Karpas-422 (cell line): ENCODE results near the gene RGS9. TPM values are rescaled to one million over a fixed set of nuclear protein-coding genes. Genes with fewer than 3 reads are reported as not detected.
"Not testable (repeated sequence)": the region's sequence is repeated elsewhere in the genome, so short reads cannot be mapped to it uniquely, and the experiment has no call there.

Experiments
- DNase-seq: peaks from one replicate; pipeline ENCODE4 v3.0.0-alpha.2; 2015
- H2AFZ ChIP-seq: fragments of 200-600 bp; sonication (generic); 2 replicates; pipeline ENCODE4 v1.6.1; 2014; ENCODE audit warnings: antibody characterized with exemption, low read length, mixed read lengths
- H3K27ac ChIP-seq: fragments of 200-600 bp; sonication (generic); 2 replicates; pipeline ENCODE4 v1.5.1; 2014; ENCODE audit warnings: mild to moderate bottlenecking, low read length, moderate library complexity
- H3K27me3 ChIP-seq: fragments of 200-600 bp; sonication (generic); 2 replicates; pipeline ENCODE4 v1.6.1; 2014; ENCODE audit warnings: low read length, mixed read lengths
- H3K36me3 ChIP-seq: fragments of 200-600 bp; sonication (generic); 2 replicates; pipeline ENCODE4 v1.6.1; 2014; ENCODE audit warnings: low read length, mixed read lengths; ENCODE audit not compliant: insufficient read depth
- H3K4me1 ChIP-seq: fragments of 200-600 bp; sonication (generic); 2 replicates; pipeline ENCODE4 v1.6.1; 2014; ENCODE audit warnings: mild to moderate bottlenecking, low read length, mixed read lengths
- H3K4me2 ChIP-seq: fragments of 200-600 bp; sonication (generic); 2 replicates; pipeline ENCODE4 v1.6.1; 2014; ENCODE audit warnings: low read length, low read depth, mild to moderate bottlenecking; ENCODE audit not compliant: poor library complexity, severe bottlenecking
- H3K4me3 ChIP-seq: fragments of 200-600 bp; sonication (generic); 2 replicates; pipeline ENCODE4 v1.5.1; 2014; ENCODE audit warnings: mild to moderate bottlenecking, antibody characterized with exemption, low read length, mixed read lengths
- H3K79me2 ChIP-seq: fragments of 200-600 bp; sonication (generic); 2 replicates; pipeline ENCODE4 v1.6.1; 2014; ENCODE audit warnings: mild to moderate bottlenecking, low read length, mixed read lengths
- H3K9ac ChIP-seq: fragments of 200-600 bp; sonication (generic); 2 replicates; pipeline ENCODE4 v1.6.0; 2014; ENCODE audit warnings: low read length
- H3K9me2 ChIP-seq: fragments of 200-600 bp; sonication (generic), shearing (Covaris generic); replicated peaks from 2 replicates; pipeline ENCODE4 v1.6.0; 2014; ENCODE audit warnings: mild to moderate bottlenecking, low read length, moderate library complexity; ENCODE audit not compliant: insufficient read depth
- H3K9me3 ChIP-seq: fragments of 300-700, 200-600 bp; sonication (generic); 2 replicates; pipeline ENCODE4 v1.6.1; 2014; ENCODE audit warnings: low read length, mixed read lengths
- H4K20me1 ChIP-seq: fragments of 200-600 bp; sonication (generic); 2 replicates; pipeline ENCODE4 v1.6.1; 2014; ENCODE audit warnings: mild to moderate bottlenecking, antibody characterized with exemption, low read length, low read depth; ENCODE audit not compliant: insufficient read depth
- total RNA-seq: library from RNA; depleted of rRNA; stranded (reverse); fragments of >200 nt; shearing (Covaris generic); gene quantifications from 2 replicates; pipeline ENCODE4 v1.2.3, GENCODE V29; 2014; ENCODE audit warnings: low replicate concordance

Gene RGS9
- total RNA-seq, 1 experiment from 2014 or later, result 12.9 TPM

GRCh38 chr17:65176646-65177409 is 39.7 kb downstream of the RGS9 start:
- DNase-seq, result no peak
- Histone ChIP-seq H4K20me1 (no peaks in the 10 kb centered on the region), H3K36me3 (no peaks in the 10 kb centered on the region), H3K4me3 (no peak overlapping the region), H3K79me2 (no peaks in the 10 kb centered on the region), H3K4me2 (no peak overlapping the region), H3K27me3 (no peaks in the 10 kb centered on the region), H3K9me3 (no peaks in the 10 kb centered on the region), H3K9me2 (no peaks in the 10 kb centered on the region), H3K27ac (no peak overlapping the region), H2AFZ (no peak overlapping the region), H3K4me1 (peaks cover 21% of the 10 kb centered on the region), H3K9ac (no peak overlapping the region)

GRCh38 chr17:65177901-65178300 is 40.7 kb downstream of the RGS9 start:
- H3K79me2 ChIP-seq, result no peaks in the 10 kb centered on the region
- no peaks in the 10 kb centered on the region for H3K9me2 ChIP-seq
- H3K36me3 ChIP-seq, result no peaks in the 10 kb centered on the region
- peaks cover 31% of the 10 kb centered on the region for H3K4me1 ChIP-seq
- H3K4me3 ChIP-seq, result no peak overlapping the region
- no peak for DNase-seq
- H4K20me1 ChIP-seq, result no peaks in the 10 kb centered on the region
- no peaks in the 10 kb centered on the region for H3K27me3 ChIP-seq
- H3K9me3 ChIP-seq, result no peaks in the 10 kb centered on the region
- H3K27ac ChIP-seq, result no peak overlapping the region
- no peak overlapping the region for H2AFZ ChIP-seq
- no peak overlapping the region for H3K4me2 ChIP-seq
- H3K9ac ChIP-seq, result no peak overlapping the region

GRCh38 chr17:65180276-65180675 is 43.1 kb downstream of the RGS9 start:
- not testable (repeated sequence) for H3K36me3 ChIP-seq, H3K9ac ChIP-seq, H4K20me1 ChIP-seq, H3K79me2 ChIP-seq, H3K9me3 ChIP-seq, H3K9me2 ChIP-seq, H2AFZ ChIP-seq, H3K4me3 ChIP-seq, H3K27me3 ChIP-seq, H3K27ac ChIP-seq, H3K4me2 ChIP-seq, DNase-seq
- H3K4me1 ChIP-seq, result peaks cover 29% of the 10 kb centered on the region

- H4K20me1 ChIP-seq, H3K79me2 ChIP-seq, DNase-seq, H3K4me2 ChIP-seq, H3K4me3 ChIP-seq, H3K9ac ChIP-seq, H3K9me2 ChIP-seq, H2AFZ ChIP-seq, H3K27me3 ChIP-seq, H3K27ac ChIP-seq, H3K36me3 ChIP-seq, H3K9me3 ChIP-seq: not testable (repeated sequence)
- H3K4me1 ChIP-seq, result peaks cover 34% of the 10 kb centered on the region
These were observed 43.6 kb downstream of the RGS9 start for GRCh38 chr17:65180752-65181236.

- Histone ChIP-seq H2AFZ (peak overlapping the region; percentile 63; the same call in 1 of the 2 replicates), H3K4me3 (no peak overlapping the region), H3K4me2 (peak overlapping the region; percentile 14)
These were observed 44.3 kb downstream of the RGS9 start for GRCh38 chr17:65181237-65182061.

GRCh38 chr17:65182233-65182632 is 45.1 kb downstream of the RGS9 start:
- DNase-seq, result no peak
- Histone ChIP-seq H3K36me3 (no peaks in the 10 kb centered on the region), H3K4me1 (peaks cover 36% of the 10 kb centered on the region), H3K27me3 (no peaks in the 10 kb centered on the region), H2AFZ (peak overlapping the region; percentile 63; the same call in 1 of the 2 replicates), H3K27ac (no peak overlapping the region), H3K9me2 (no peaks in the 10 kb centered on the region), H3K9ac (no peak overlapping the region), H3K9me3 (no peaks in the 10 kb centered on the region), H3K79me2 (no peaks in the 10 kb centered on the region), H3K4me2 (peak overlapping the region; percentile 14), H3K4me3 (no peak overlapping the region), H4K20me1 (no peaks in the 10 kb centered on the region)

More at GRCh38 chr17:65181237-65182061, 44.3 kb downstream of the RGS9 start:
- no peak for DNase-seq
- H3K9me2 ChIP-seq, result no peaks in the 10 kb centered on the region
- H3K27me3 ChIP-seq, result no peaks in the 10 kb centered on the region
- peaks cover 36% of the 10 kb centered on the region for H3K4me1 ChIP-seq
- no peaks in the 10 kb centered on the region for H3K9me3 ChIP-seq
- no peak overlapping the region for H3K27ac ChIP-seq
- no peaks in the 10 kb centered on the region for H4K20me1 ChIP-seq
- no peaks in the 10 kb centered on the region for H3K79me2 ChIP-seq
- no peaks in the 10 kb centered on the region for H3K36me3 ChIP-seq
- no peak overlapping the region for H3K9ac ChIP-seq

- no peaks in the 10 kb centered on the region for H3K9me2 ChIP-seq
These were observed 46.6 kb downstream of the RGS9 start for GRCh38 chr17:65183736-65184135.

GRCh38 chr17:65184235-65184959 is 47.2 kb downstream of the RGS9 start:
- Histone ChIP-seq H3K9me2 (no peaks in the 10 kb centered on the region), H3K4me2 (no peak overlapping the region), H3K9me3 (no peaks in the 10 kb centered on the region), H3K4me3 (no peak overlapping the region), H3K4me1 (peaks cover 36% of the 10 kb centered on the region), H3K79me2 (no peaks in the 10 kb centered on the region), H3K36me3 (no peaks in the 10 kb centered on the region), H3K27ac (no peak overlapping the region), H3K27me3 (no peaks in the 10 kb centered on the region), H4K20me1 (no peaks in the 10 kb centered on the region), H3K9ac (no peak overlapping the region), H2AFZ (no peak overlapping the region)
- DNase-seq, result no peak

More at GRCh38 chr17:65183736-65184135, 46.6 kb downstream of the RGS9 start:
- Histone ChIP-seq H2AFZ (0 out of 2 replicates have a peak overlapping the region, but pooled peaks have one; percentile 13), H4K20me1 (no peaks in the 10 kb centered on the region), H3K27me3 (no peaks in the 10 kb centered on the region), H3K9me3 (no peaks in the 10 kb centered on the region), H3K4me3 (no peak overlapping the region), H3K9ac (no peak overlapping the region), H3K4me2 (no peak overlapping the region), H3K4me1 (peaks cover 36% of the 10 kb centered on the region), H3K27ac (no peak overlapping the region), H3K36me3 (no peaks in the 10 kb centered on the region), H3K79me2 (no peaks in the 10 kb centered on the region)
- DNase-seq, result no peak
